Trophoblast cell (in vitro differentiated cells and primary cell): Measurements from ENCODE around the gene OTULIN.

ENCODE experiments used
- DNase-seq, 2 donors: peaks; one replicate each; pipeline ENCODE4 v3.0.0-alpha.2; 2016
- H2AFZ ChIP-seq: 2 replicates; pipeline ENCODE4 v1.6.1; 2013; ENCODE audit warnings: low read length, moderate library complexity, mild to moderate bottlenecking; ENCODE audit not compliant: insufficient read depth, poor library complexity
- H2AK5ac ChIP-seq: 2 replicates; pipeline ENCODE4 v1.6.1; 2013; ENCODE audit warnings: mild to moderate bottlenecking, low read length
- H2BK120ac ChIP-seq: 2 replicates; pipeline ENCODE4 v1.6.1; 2013; ENCODE audit warnings: low read length, mild to moderate bottlenecking, moderate library complexity; ENCODE audit not compliant: insufficient read depth, poor library complexity
- H2BK12ac ChIP-seq: 2 replicates; pipeline ENCODE4 v1.6.1; 2013; ENCODE audit warnings: mild to moderate bottlenecking, low read length, moderate library complexity
- H2BK5ac ChIP-seq: 2 replicates; pipeline ENCODE4 v1.6.1; 2013; ENCODE audit warnings: low read length, low read depth, moderate library complexity, mild to moderate bottlenecking; ENCODE audit not compliant: poor library complexity
- H3K14ac ChIP-seq: 2 replicates; pipeline ENCODE4 v1.6.1; 2013; ENCODE audit warnings: mild to moderate bottlenecking, low read length
- H3K18ac ChIP-seq: 2 replicates; pipeline ENCODE4 v1.6.1; 2013; ENCODE audit warnings: mild to moderate bottlenecking, low read length
- H3K23ac ChIP-seq: 2 replicates; pipeline ENCODE4 v1.6.1; 2013; ENCODE audit warnings: low read length
- H3K27ac ChIP-seq: 2 replicates; pipeline ENCODE4 v1.5.1; 2013; ENCODE audit warnings: low read depth, mild to moderate bottlenecking, inconsistent platforms, low read length, moderate library complexity
- H3K27me3 ChIP-seq: 2 replicates; pipeline ENCODE4 v1.6.1; 2013; ENCODE audit warnings: inconsistent platforms, mild to moderate bottlenecking, low read length, moderate library complexity; ENCODE audit not compliant: insufficient read depth
- H3K36me3 ChIP-seq, 2 experiments: 1 replicate in 1 of 2; 2 replicates in 1 of 2; pipeline ENCODE4 v1.6.1; 2013; ENCODE audit warnings: low read length in 2 of 2, mild to moderate bottlenecking in 2 of 2, moderate library complexity in 1 of 2; ENCODE audit not compliant: insufficient read depth in 2 of 2, control insufficient read depth in 1 of 2
- H3K4ac ChIP-seq: 2 replicates; pipeline ENCODE4 v1.6.1; 2013; ENCODE audit warnings: low read depth, mild to moderate bottlenecking, low read length, moderate library complexity
- H3K4me1 ChIP-seq, 2 experiments: 1 replicate in 1 of 2; 2 replicates in 1 of 2; pipeline ENCODE4 v1.6.1; 2013; ENCODE audit warnings: low read length in 2 of 2, mild to moderate bottlenecking in 2 of 2, moderate library complexity in 1 of 2; ENCODE audit not compliant: insufficient read depth in 2 of 2, control insufficient read depth in 1 of 2
- H3K4me2 ChIP-seq: 2 replicates; pipeline ENCODE4 v1.6.1; 2013; ENCODE audit warnings: inconsistent platforms, mild to moderate bottlenecking, low read length, moderate library complexity
- H3K4me3 ChIP-seq: 2 replicates; pipeline ENCODE4 v1.5.1; 2013; ENCODE audit warnings: mild to moderate bottlenecking, low read depth, low read length, inconsistent platforms
- H3K79me1 ChIP-seq: one replicate; pipeline ENCODE4 v1.6.1; 2013; ENCODE audit warnings: low read length
- H3K79me2 ChIP-seq: 2 replicates; pipeline ENCODE4 v1.6.1; 2013; ENCODE audit warnings: low read length, mild to moderate bottlenecking; ENCODE audit not compliant: control insufficient read depth, insufficient read depth, poor library complexity
- H3K9ac ChIP-seq: 2 replicates; pipeline ENCODE4 v1.6.1; 2013; ENCODE audit warnings: mild to moderate bottlenecking, low read length
- H3K9me3 ChIP-seq: 2 replicates; pipeline ENCODE4 v1.6.1; 2013; ENCODE audit warnings: low read depth, mild to moderate bottlenecking, control low read depth, inconsistent platforms, low read length; ENCODE audit not compliant: insufficient read depth
- H4K12ac ChIP-seq: 2 replicates; pipeline ENCODE4 v1.6.1; 2013; ENCODE audit warnings: low read depth, mild to moderate bottlenecking, low read length, moderate library complexity
- H4K8ac ChIP-seq: 2 replicates; pipeline ENCODE4 v1.6.1; 2013; ENCODE audit warnings: low read depth, mild to moderate bottlenecking, low read length, moderate library complexity
- H4K91ac ChIP-seq: one replicate; pipeline ENCODE4 v1.6.1; 2013; ENCODE audit warnings: low read depth, mild to moderate bottlenecking, low read length, moderate library complexity
- WGBS: extraction: QIAGEN DNeasy Blood & Tissue Kit; methylation state at CpG from one replicate; pipeline ENCODE4 v1.1.7; 2013; ENCODE audit warnings: missing lambda C conversion rate; ENCODE audit not compliant: insufficient read length, insufficient coverage; ENCODE audit errors: extremely low coverage; 5-methylcytosine and 5-hydroxymethylcytosine counted together

OTULIN gene

DNA sequence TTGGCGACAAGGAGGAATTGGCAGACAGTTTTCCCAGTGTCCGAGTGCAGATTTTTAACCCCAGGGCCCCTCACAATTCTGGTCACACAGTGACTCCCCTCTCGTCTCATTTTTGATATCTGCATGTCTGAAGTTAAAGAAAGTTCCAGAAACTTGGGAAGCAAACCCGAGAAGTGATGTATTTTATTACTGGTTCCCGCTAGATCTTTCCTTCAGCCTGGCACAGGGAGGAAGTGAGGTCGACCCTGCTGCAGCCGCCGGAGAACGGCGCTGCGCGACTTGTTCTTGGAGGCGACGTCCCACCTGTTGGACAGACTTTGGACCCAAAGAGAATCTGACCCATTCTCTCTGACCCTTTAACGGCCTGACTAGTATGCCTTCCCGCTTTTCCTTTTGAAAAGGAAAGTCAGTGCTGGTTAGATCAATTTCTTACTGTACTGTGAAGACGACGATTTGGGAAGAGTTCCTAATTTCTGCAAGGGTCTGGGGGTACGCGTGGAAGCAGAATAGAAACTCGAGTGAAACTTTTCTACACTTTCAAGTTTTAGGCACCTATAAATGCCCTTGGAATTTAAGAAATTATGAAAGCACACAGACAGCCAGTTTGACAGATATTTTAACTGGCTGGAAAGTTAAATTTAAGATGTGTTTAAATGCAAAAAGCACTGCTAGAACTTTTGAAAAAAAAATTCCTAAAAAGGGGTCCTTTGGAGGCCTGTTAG lies 744 bp downstream of the OTULIN start:
- no peak overlapping the region for H3K14ac ChIP-seq
- peak in 1 of 2 donors; percentile 43 for DNase-seq

DNA sequence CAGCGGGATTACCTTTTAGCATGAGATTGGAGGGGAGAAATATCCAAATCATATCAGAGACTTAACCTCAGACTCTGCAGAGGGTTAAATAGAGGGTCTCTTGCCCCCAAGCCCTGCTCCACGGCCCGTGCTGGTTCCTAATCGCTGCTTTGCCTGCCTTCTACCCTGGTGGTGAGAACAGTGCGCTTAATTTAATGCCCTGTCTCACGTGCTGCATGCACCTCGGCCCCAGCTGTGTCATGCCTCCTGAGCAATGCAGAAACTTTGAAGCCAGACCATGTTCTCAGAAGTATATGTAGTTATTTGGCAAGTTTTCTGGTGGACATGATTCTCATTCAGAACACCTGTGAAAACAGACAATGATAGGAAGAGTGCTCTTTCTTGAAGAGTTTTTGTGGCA lies 1.4 kb downstream of the OTULIN start:
- no peak overlapping the region for H3K4me3 ChIP-seq

More for the DNA sequence above, 744 bp downstream of the OTULIN start:
- peak overlapping the region; percentile 4 for H3K18ac ChIP-seq
- H3K36me3 ChIP-seq, result peaks cover 0 to 3% of the 10 kb centered on the region in 2 experiments
- H3K9ac ChIP-seq, result peak overlapping the region; percentile 82
- H2AFZ ChIP-seq, result peak overlapping the region; percentile 94
- H4K12ac ChIP-seq, result no peak overlapping the region
- WGBS, result no CpG with 5 or more reads among the region's 21 CpGs
- peak overlapping the region; percentile 89 for H3K4me3 ChIP-seq
- H3K4me2 ChIP-seq, result peak overlapping the region; percentile 93
- no peaks in the 10 kb centered on the region for H3K9me3 ChIP-seq
- peak overlapping the region; percentile 7 for H4K8ac ChIP-seq
- no peaks in the 10 kb centered on the region for H3K27me3 ChIP-seq
- H3K79me1 ChIP-seq, result peaks cover 8% of the 10 kb centered on the region
- H2BK120ac ChIP-seq, result no peak overlapping the region
- peaks cover 11% of the 10 kb centered on the region for H3K79me2 ChIP-seq
- peak overlapping the region; percentile 16 for H3K4ac ChIP-seq
- no peak overlapping the region for H2BK5ac ChIP-seq
- no peak overlapping the region for H3K23ac ChIP-seq
- H2AK5ac ChIP-seq, result no peak overlapping the region
- H4K91ac ChIP-seq, result peak overlapping the region; percentile 76
- no peak overlapping the region for H3K27ac ChIP-seq
- peaks cover 2 to 4% of the 10 kb centered on the region in 2 experiments for H3K4me1 ChIP-seq
- H2BK12ac ChIP-seq, result no peak overlapping the region

DNA sequence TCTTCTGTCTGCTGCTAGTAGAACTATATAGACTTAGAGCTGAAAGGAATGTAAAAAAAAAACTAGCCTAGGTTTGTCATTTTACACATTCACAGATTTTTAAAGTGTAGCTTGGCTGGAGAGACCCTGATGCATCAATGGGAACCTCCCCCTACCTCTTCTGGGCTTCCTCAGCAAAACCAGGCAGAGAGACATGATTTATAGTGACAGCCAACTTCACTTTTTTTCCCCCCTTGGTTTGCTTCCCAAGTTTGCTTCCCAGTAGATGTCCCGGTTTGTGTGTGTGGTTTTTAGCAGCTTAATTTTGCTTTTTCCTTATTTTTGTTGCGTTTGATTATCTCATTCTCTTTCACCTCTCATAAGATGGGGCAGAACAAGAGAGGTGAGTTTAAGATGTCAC lies 1.8 kb downstream of the OTULIN start:
- no peak for DNase-seq
- Histone ChIP-seq H3K4ac (no peak overlapping the region), H2BK12ac (no peak overlapping the region), H2AK5ac (no peak overlapping the region), H3K4me3 (no peak overlapping the region), H4K8ac (no peak overlapping the region), H3K18ac (no peak overlapping the region), H2AFZ (no peak overlapping the region), H2BK5ac (no peak overlapping the region), H4K12ac (no peak overlapping the region), H3K9me3 (no peaks in the 10 kb centered on the region), H3K27ac (no peak overlapping the region), H3K4me2 (no peak overlapping the region), H3K4me1 (peaks cover 2 to 4% of the 10 kb centered on the region in 2 experiments), H3K79me2 (peaks cover 11% of the 10 kb centered on the region), H3K9ac (no peak overlapping the region), H2BK120ac (no peak overlapping the region), H4K91ac (no peak overlapping the region), H3K27me3 (no peaks in the 10 kb centered on the region), H3K14ac (no peak overlapping the region), H3K36me3 (peaks cover 0 to 3% of the 10 kb centered on the region in 2 experiments), H3K23ac (no peak overlapping the region), H3K79me1 (peaks cover 8% of the 10 kb centered on the region)
- WGBS, result no CpG with 5 or more reads among the region's 2 CpGs

More for the DNA sequence above, 1.4 kb downstream of the OTULIN start:
- no peak overlapping the region for H2BK120ac ChIP-seq
- peaks cover 8% of the 10 kb centered on the region for H3K79me1 ChIP-seq
- no peak overlapping the region for H3K27ac ChIP-seq
- peaks cover 0 to 3% of the 10 kb centered on the region in 2 experiments for H3K36me3 ChIP-seq
- peaks cover 11% of the 10 kb centered on the region for H3K79me2 ChIP-seq
- no peaks in the 10 kb centered on the region for H3K9me3 ChIP-seq
- H3K27me3 ChIP-seq, result no peaks in the 10 kb centered on the region
- no peak overlapping the region for H3K14ac ChIP-seq
- H3K4ac ChIP-seq, result peak overlapping the region; percentile 24
- H3K4me1 ChIP-seq, result peaks cover 2 to 4% of the 10 kb centered on the region in 2 experiments
- no peak overlapping the region for H3K9ac ChIP-seq
- DNase-seq, result peak in 1 of 2 donors; percentile 31
- no peak overlapping the region for H2BK5ac ChIP-seq
- H4K8ac ChIP-seq, result no peak overlapping the region
- H2AK5ac ChIP-seq, result no peak overlapping the region
- H4K12ac ChIP-seq, result no peak overlapping the region
- no peak overlapping the region for H3K23ac ChIP-seq
- H3K18ac ChIP-seq, result peak overlapping the region; percentile 58
- no peak overlapping the region for H2AFZ ChIP-seq
- no peak overlapping the region for H2BK12ac ChIP-seq
- no CpG with 5 or more reads among the region's 7 CpGs for WGBS
- peak overlapping the region; percentile 8 for H3K4me2 ChIP-seq
- no peak overlapping the region for H4K91ac ChIP-seq

DNA sequence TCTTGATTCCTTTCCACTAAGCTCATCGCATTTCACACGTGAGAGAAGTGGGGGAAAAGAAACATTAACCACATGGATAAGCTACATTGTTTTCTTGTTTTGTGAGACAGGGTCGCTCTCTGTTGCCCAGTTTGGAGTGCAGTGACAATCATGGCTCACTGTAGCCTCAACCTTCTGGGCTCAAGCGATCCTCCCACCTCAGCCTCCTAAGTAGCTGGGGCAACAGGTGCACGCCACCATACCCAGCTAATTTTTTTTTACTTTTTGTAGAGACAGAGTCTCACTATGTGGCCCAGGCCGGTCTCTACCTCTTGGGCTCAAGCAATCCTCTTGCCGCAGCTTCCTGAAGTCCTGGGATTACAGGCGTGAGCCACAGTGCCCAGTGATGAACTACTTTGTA lies 2.8 kb downstream of the OTULIN start:
- Histone ChIP-seq H3K4me3 (no peak overlapping the region), H2BK12ac (no peak overlapping the region), H3K9me3 (no peaks in the 10 kb centered on the region), H3K79me1 (peaks cover 8% of the 10 kb centered on the region), H3K4me2 (no peak overlapping the region), H4K8ac (no peak overlapping the region), H3K79me2 (peaks cover 11% of the 10 kb centered on the region), H2BK5ac (no peak overlapping the region), H2BK120ac (no peak overlapping the region), H3K23ac (no peak overlapping the region), H3K36me3 (peaks cover 0 to 3% of the 10 kb centered on the region in 2 experiments), H3K27me3 (no peaks in the 10 kb centered on the region), H3K4me1 (peaks cover 2 to 4% of the 10 kb centered on the region in 2 experiments), H2AK5ac (no peak overlapping the region), H3K4ac (peak overlapping the region; percentile 76), H3K18ac (peak overlapping the region; percentile 32), H3K27ac (no peak overlapping the region), H4K91ac (no peak overlapping the region), H2AFZ (no peak overlapping the region), H4K12ac (no peak overlapping the region), H3K9ac (no peak overlapping the region), H3K14ac (no peak overlapping the region)
- WGBS, result no CpG with 5 or more reads among the region's 8 CpGs
- DNase-seq, result no peak
